Skeletal muscle tissue (tissue), 4 donors: ENCODE measurements around the gene KRTAP10-4. TPM values are rescaled to one million over a fixed set of nuclear protein-coding genes. Genes with fewer than 3 reads are reported as not detected.
"Not testable (repeated sequence)": the region's sequence is repeated elsewhere in the genome, so short reads cannot be mapped to it uniquely, and the experiment has no call there.

Experiments
- H3K27ac ChIP-seq: one replicate; pipeline ENCODE4 v1.7.0; 2013; ENCODE audit warnings: mild to moderate bottlenecking, low read depth, low read length, inconsistent platforms
- H3K27me3 ChIP-seq, 3 donors: one replicate each; pipeline ENCODE4 v1.7.0; 2013; ENCODE audit warnings: low read length in 3 of 3; ENCODE audit not compliant: control insufficient read depth in 3 of 3, insufficient read depth in 3 of 3
- H3K36me3 ChIP-seq, 3 donors: one replicate each; pipeline ENCODE4 v1.7.0; 2013; ENCODE audit warnings: low read length in 3 of 3; ENCODE audit not compliant: control insufficient read depth in 3 of 3, insufficient read depth in 3 of 3
- H3K4me1 ChIP-seq, 3 donors: one replicate each; pipeline ENCODE4 v1.7.0; 2013; ENCODE audit warnings: low read length in 3 of 3, mild to moderate bottlenecking in 3 of 3; ENCODE audit not compliant: control insufficient read depth in 3 of 3, insufficient read depth in 3 of 3
- H3K4me3 ChIP-seq, 3 donors: one replicate each; pipeline ENCODE4 v1.7.0; 2013; ENCODE audit warnings: low read length in 3 of 3
- H3K9ac ChIP-seq, 3 donors: one replicate each; pipeline ENCODE4 v1.7.0; 2013; ENCODE audit warnings: low read length in 3 of 3, mild to moderate bottlenecking in 3 of 3, moderate library complexity in 2 of 3, low read depth in 1 of 3
- H3K9me3 ChIP-seq, 3 donors: one replicate each; pipeline ENCODE4 v1.7.0; 2013; ENCODE audit warnings: low read length in 3 of 3; ENCODE audit not compliant: control insufficient read depth in 3 of 3
- total RNA-seq: library from RNA; depleted of rRNA; stranded (reverse); fragments of >200 nt; gene quantifications from one replicate; pipeline ENCODE4 v1.2.3, GENCODE V29; 2014
- donor health status: Osteomylitis.

The KRTAP10-4 gene, protein sequence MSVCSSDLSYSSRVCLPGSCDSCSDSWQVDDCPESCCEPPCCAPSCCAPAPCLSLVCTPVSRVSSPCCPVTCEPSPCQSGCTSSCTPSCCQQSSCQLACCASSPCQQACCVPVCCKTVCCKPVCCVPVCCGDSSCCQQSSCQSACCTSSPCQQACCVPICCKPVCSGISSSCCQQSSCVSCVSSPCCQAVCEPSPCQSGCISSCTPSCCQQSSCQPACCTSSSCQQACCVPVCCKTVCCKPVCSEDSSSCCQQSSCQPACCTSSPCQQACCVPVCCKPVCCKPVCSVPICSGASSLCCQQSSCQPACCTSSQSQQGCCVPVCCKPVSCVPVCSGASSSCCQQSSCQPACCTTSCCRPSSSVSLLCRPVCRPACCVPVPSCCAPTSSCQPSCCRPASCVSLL
- not detected for total RNA-seq

GRCh38 chr21:44573630-44574456, at the start of gene KRTAP10-4:
Gene KRTAP10-4, plus strand, starts transcription at chr21:44573729. Its CDS starts 30 bp downstream, at chr21:44573759.
- not testable (repeated sequence) for H3K36me3 ChIP-seq, H3K4me1 ChIP-seq, H3K27ac ChIP-seq, H3K9me3 ChIP-seq, H3K4me3 ChIP-seq, H3K9ac ChIP-seq
- peaks cover 18 to 57% (median 55%) of the 10 kb centered on the region in 3 donors for H3K27me3 ChIP-seq

- H3K4me3 ChIP-seq, result no peak overlapping the region
Observed at GRCh38 chr21:44524414-44525371, 48.8 kb upstream of the KRTAP10-4 start.

GRCh38 chr21:44525391-44526095, 48.0 kb upstream of the KRTAP10-4 start:
- no peak overlapping the region for H3K9ac ChIP-seq
- H3K9me3 ChIP-seq, result no peaks in the 10 kb centered on the region
- H3K36me3 ChIP-seq, result no peaks in the 10 kb centered on the region
- no peak overlapping the region for H3K4me3 ChIP-seq
- no peak overlapping the region for H3K27ac ChIP-seq
- H3K27me3 ChIP-seq, result peaks cover 5 to 35% (median 31%) of the 10 kb centered on the region in 3 donors
- no peaks in the 10 kb centered on the region for H3K4me1 ChIP-seq

More at GRCh38 chr21:44524414-44525371, 48.8 kb upstream of the KRTAP10-4 start:
- H3K9ac ChIP-seq, result no peak overlapping the region
- peaks cover 7 to 35% (median 34%) of the 10 kb centered on the region in 3 donors for H3K27me3 ChIP-seq
- no peaks in the 10 kb centered on the region for H3K4me1 ChIP-seq
- no peak overlapping the region for H3K27ac ChIP-seq
- H3K36me3 ChIP-seq, result no peaks in the 10 kb centered on the region
- no peaks in the 10 kb centered on the region for H3K9me3 ChIP-seq

DNA sequence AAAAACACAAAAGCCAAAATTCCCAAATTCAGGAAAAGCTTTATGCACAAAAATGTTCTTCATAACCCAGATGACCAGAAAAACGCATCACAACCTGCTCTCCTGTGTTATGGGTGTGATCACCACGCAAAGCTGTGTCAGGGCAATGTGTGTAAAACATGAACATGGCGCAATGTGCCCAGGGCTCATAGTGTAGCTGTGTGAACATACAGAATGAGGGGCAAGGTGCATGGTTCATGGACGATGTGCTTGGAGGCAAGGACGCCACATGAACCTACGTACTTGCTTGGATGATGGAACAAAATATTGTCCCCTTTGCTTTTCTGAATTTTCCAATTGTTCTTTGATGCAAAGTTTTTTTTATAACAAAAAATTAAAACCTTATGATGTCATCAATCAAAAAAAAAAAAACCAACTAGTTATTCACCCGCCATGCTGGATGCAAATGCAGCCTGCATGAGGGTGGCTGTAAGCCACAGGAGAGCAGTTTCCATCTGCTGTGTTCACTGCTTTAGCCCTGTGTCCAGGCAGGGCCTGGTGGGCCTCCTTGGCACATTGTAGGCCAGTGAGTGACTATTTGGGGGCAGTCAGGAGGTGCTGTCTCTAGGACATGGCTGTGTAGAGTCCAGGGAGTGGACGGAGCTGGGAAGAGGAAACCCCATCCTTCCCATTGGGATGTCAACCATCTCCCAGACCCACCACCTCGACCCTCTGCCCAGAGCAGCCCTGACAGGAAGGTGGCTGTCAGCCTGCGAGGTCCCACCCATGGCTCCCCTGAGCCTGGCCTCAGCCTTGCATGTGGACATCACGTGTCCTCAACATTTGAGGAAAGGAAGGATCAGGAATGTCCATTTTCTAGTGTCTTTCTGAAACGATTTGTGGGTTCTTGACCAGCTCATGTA, 47.2 kb upstream of the KRTAP10-4 start:
- Histone ChIP-seq H3K4me1 (no peaks in the 10 kb centered on the region), H3K36me3 (no peaks in the 10 kb centered on the region), H3K27ac (no peak overlapping the region), H3K9ac (no peak overlapping the region), H3K27me3 (peaks cover 13 to 36% (median 31%) of the 10 kb centered on the region in 3 donors), H3K9me3 (no peaks in the 10 kb centered on the region), H3K4me3 (no peak overlapping the region)

DNA sequence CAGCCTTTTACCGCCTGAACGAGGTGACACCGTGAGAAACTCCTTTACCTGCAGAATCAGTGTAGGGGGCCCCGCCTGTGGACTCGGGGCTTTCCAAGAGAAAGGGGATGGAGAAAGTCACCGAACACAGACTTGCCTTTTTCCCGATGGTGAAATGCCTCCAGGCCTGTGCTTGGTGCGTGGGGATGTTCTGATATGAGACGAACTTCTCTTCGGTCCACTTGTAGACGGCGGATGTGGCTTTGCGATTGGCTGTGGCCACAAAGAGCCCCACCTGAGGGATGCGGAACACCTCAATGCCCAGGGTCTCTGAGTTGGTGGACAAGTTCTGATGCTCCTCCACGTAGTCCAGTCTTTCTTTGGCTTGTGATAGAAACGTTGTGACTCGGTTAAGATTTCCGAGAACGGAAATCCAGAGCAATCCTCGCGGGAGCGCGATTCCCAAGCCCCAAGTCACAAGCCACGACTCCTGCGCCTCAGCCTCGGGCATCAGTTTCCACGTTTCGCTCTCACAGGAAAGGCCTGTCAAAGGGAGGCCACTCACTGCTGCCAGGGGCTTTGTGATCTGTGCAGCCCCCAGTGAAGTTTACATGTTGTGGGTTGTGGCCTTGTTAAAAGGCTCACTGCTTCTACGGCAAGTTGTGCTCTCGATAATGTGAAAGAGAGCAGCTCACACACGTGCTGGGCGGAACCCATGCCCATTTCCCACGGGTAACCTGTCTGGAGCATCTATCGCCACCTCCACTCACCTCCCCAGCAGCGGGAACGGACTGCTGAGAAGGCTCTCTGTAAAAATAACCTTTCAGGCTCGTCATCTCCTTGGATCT, 46.2 kb upstream of the KRTAP10-4 start:
- H3K36me3 ChIP-seq, result no peaks in the 10 kb centered on the region
- H3K4me1 ChIP-seq, result no peaks in the 10 kb centered on the region
- H3K9me3 ChIP-seq, result no peaks in the 10 kb centered on the region
- no peak overlapping the region for H3K9ac ChIP-seq
- H3K4me3 ChIP-seq, result no peak overlapping the region
- peaks cover 22 to 40% (median 38%) of the 10 kb centered on the region in 3 donors for H3K27me3 ChIP-seq
- H3K27ac ChIP-seq, result no peak overlapping the region

- no peak overlapping the region for H3K27ac ChIP-seq
- H3K9me3 ChIP-seq, result no peaks in the 10 kb centered on the region
- no peaks in the 10 kb centered on the region for H3K36me3 ChIP-seq
- peaks cover 29 to 45% (median 37%) of the 10 kb centered on the region in 3 donors for H3K27me3 ChIP-seq
- H3K4me1 ChIP-seq, result no peaks in the 10 kb centered on the region
- H3K9ac ChIP-seq, result no peak overlapping the region
- no peak overlapping the region for H3K4me3 ChIP-seq
Observed at GRCh38 chr21:44527983-44528633, 45.4 kb upstream of the KRTAP10-4 start.

DNA sequence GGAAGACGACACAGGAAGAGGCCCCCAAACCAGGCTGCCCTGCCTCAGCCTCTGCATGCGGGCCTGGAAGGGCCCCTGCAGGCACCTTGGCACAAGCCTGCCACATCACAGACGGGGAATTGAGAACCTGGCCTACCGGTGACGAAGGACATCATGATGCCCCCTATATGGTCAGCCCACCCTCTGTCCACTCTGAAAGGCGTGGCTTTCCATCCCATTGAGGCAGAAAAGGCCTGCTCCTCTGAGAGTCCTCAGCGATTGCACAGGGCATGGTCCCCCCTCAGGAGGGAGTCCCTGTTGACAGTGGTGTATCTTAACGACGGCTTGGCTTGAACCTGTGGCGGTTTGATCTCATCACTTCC, 44.9 kb upstream of the KRTAP10-4 start:
- Histone ChIP-seq H3K36me3 (no peaks in the 10 kb centered on the region), H3K4me1 (no peaks in the 10 kb centered on the region), H3K9me3 (no peaks in the 10 kb centered on the region), H3K27me3 (peaks cover 30 to 49% (median 42%) of the 10 kb centered on the region in 3 donors), H3K4me3 (no peak overlapping the region), H3K27ac (no peak overlapping the region), H3K9ac (no peak overlapping the region)

GRCh38 chr21:44529011-44529421, 44.5 kb upstream of the KRTAP10-4 start:
- Histone ChIP-seq H3K4me1 (no peaks in the 10 kb centered on the region), H3K4me3 (no peak overlapping the region), H3K27me3 (peaks cover 30 to 50% (median 42%) of the 10 kb centered on the region in 3 donors), H3K9ac (no peak overlapping the region), H3K36me3 (no peaks in the 10 kb centered on the region), H3K27ac (no peak overlapping the region), H3K9me3 (no peaks in the 10 kb centered on the region)
